H1 (cell line): Measurements from ENCODE around the gene TMEM117. TPM values are rescaled to one million over a fixed set of nuclear protein-coding genes. Genes with fewer than 3 reads are reported as not detected.

Source experiments
- CBX8 ChIP-seq: fragments of 300-800, 300-1000 bp; sonication (generic); IDR thresholded peaks from 2 replicates; pipeline ENCODE4 v1.7.1; 2016; ENCODE audit warnings: low read depth, low read length, borderline replicate concordance
- polyA plus RNA-seq, 7 experiments: library from polyadenylated mRNA; depleted of rRNA in 3 of 7; stranded (reverse) in 5 of 7; unstranded in 2 of 7; fragments of >200 nt in 5 of 7; fragments of 200-250 nt in 2 of 7; gene quantifications; 1 replicate in 5 of 7; 2 replicates in 1 of 7; 4 replicates in 1 of 7; pipeline versions ENCODE4 v1.2.1 to v1.2.3, GENCODE V29; 2011 to 2013; ENCODE audit warnings: missing spikeins in 2 of 7, mixed read lengths in 2 of 7
- total RNA-seq: library from RNA; stranded (reverse); fragmentation: NEBNext Ultra II Directional; extraction: Animal tissue kit (Norgen Biotek cat#: 25700); gene quantifications from 2 replicates; pipeline ENCODE4 v1.2.1, GENCODE V29; 2021

The TMEM117 gene
- total and polyA plus RNA-seq, 2 of the 8 experiments (the other 6 are each of a cell fraction or from before 2014, with no cell fraction given): 0.80 to 1.4 TPM

DNA sequence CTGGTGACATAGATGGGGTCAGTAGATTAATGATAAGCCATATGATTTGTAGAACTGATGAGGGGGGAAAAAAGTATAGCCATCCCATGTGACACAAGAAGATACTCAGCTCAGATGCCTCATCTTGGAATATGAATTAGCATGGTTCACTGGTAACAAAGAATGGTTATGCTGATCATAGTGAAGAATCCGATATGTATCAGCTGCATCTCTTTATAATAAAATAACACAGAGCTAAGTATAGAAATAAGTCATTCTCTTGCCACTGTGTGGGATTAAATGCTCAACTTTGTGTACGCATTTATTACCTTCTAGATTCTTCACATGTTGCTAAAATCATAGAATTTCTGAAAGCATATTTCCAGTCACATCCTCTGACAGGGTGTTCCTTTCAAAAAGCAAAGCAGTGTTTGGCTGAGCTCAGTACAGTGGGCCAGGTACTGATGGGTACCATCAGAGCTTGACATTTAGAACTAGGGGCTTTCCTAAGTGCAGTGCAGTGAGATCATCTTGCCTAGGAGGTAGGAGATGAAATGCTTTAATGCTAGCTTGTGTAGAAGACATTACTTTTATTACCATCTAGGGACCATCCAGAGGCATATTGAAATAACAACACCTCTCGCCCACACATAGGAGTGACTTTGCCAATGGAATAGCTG lies 256.2 kb downstream of the TMEM117 start (continued):
- TF ChIP-seq CBX8: no peak
